Measurements from ENCODE around the gene DRGX.

The DRGX gene

GRCh38 chr10:49333192-49333591, 62.7 kb downstream of the DRGX start:
- DNase-seq: no peak

DNA sequence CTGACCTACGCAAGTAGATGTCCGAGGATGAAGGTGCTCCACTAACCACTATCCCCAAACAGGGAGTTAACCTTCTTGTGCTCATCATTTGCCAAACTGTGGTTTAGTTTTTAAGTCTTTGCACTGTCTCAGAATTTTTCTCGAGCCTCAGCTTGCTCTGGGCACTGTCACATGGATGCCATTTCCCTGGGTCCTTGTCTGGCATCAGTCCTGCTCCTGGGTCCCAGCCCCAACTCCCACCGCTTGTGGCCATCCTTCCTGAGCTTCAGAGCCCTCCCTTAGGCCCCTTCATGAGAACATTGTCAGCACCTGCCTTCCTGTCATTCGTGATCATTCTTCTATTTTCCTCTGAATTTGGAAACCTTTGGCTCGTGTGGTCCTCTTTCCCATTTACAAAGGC, 63.1 kb downstream of the DRGX start:
- DNase-seq: no peak

DNA sequence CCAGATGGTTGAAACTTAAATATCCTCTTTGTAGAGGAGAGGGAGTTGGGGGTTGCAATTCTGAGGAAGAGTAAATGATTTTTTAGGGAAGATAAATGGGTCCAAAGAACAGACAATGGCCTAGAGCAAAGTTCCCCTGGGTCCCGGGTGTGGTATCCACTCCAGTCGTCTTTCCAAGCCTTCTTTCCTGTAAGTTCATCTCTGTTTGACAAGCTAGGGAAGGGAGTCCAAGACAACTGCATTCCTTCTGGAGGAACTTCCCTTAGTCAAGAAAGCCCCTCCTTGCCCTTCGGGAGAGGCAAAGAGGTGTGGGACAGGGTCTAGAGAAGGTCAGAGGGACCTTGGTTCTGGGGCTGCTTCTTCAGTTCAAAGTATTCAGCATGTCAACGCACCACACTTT, 63.6 kb downstream of the DRGX start:
- no peak for DNase-seq

DNA sequence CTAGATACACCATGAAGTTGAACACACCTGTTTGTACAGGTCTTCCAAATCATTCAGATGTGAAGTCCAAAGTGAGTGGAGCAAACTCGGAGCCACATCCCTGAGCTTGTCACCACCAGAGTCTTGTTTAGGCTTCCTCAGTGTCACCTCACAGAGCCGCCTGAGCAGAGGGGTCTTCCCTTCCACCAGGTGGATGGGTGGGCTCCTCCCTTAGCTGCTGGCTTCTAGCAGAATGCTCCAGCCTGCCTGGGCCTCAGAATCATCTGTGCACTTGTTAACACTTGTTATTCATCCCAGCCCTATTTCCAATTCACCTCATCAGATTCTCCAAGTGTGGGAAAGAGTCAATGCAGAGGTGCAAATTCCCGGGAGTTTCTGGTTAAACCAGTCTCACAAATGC, 64.5 kb downstream of the DRGX start:
- no peak for DNase-seq

DNA sequence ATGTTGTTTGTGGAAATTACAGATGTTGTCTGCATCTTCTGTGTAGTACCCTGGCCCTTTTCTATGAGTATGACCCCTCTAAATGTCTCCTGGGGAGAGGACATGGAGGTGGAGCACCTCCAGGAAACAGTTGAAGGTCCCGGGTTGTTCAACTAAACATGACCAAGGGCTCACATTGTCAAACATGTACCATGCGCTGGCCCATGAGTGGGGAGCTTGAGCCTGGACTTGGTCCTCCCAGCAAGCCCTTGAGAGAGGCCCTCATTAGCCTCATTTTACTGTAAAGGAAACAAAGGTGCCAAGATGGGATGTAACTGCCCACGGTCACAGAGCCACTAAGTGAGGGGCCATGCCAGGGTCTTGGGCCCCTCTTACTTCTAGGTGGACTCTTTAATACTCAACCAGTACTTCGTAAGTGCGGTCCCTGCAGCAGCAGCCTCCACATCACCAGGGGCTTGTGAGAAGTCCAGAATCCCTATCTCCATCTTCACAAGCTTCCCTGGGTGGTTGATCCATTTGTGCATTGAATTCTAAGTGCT, 65.7 kb downstream of the DRGX start:
- no peak for DNase-seq

DNA sequence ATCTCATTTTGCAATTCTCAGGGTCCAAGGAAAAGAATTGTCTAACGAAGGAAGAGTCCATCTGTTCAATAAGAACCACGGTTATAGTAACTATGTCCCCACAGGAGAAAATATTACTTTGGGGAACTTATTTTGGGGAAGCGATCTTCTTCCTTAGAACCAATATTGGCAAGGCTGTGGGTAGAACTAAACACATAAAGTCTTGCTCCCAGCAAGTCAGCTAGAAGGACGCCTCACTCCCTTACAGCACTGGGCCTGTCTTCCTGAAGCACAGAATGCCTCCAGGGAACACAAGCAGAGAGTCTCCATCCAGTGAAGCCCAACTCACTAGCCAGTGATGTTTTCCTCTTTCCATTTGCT, 66.8 kb downstream of the DRGX start:
- no peak for DNase-seq

- no peak for DNase-seq
Observed at GRCh38 chr10:49328401-49329145, 67.3 kb downstream of the DRGX start.

GRCh38 chr10:49327036-49327813, 68.7 kb downstream of the DRGX start:
- DNase-seq: no peak

GRCh38 chr10:49325916-49326783, 69.7 kb downstream of the DRGX start:
- DNase-seq: no peak

GRCh38 chr10:49325131-49325915, 70.6 kb downstream of the DRGX start:
- no peak for DNase-seq

- no peak for DNase-seq
Observed at GRCh38 chr10:49324711-49325110, 71.2 kb downstream of the DRGX start.

- DNase-seq: no peak
Observed at GRCh38 chr10:49323896-49324270, 72.0 kb downstream of the DRGX start.

- no peak for DNase-seq
Observed at GRCh38 chr10:49323171-49323895, 72.6 kb downstream of the DRGX start.

GRCh38 chr10:49322371-49323170, 73.3 kb downstream of the DRGX start:
- DNase-seq: no peak

DNA sequence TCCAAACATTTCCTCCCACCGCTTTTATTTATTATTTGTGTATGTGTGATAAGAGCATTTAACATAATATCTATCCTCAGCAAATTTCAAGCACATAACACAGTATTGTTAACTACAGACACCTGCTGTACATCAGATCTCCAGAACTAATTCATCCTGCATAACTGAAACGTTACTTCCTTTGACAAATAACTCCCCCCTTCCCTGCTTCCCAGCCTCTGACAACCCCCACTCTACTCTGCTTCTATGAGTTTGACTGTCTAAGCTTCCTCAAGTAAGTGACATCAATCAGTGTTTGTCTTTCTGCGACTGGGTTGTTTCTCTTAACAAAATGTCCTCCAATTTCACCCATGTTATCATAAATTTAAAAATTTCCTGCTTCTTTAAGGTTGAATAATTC, 74.9 kb downstream of the DRGX start:
- DNase-seq: no peak

DNA sequence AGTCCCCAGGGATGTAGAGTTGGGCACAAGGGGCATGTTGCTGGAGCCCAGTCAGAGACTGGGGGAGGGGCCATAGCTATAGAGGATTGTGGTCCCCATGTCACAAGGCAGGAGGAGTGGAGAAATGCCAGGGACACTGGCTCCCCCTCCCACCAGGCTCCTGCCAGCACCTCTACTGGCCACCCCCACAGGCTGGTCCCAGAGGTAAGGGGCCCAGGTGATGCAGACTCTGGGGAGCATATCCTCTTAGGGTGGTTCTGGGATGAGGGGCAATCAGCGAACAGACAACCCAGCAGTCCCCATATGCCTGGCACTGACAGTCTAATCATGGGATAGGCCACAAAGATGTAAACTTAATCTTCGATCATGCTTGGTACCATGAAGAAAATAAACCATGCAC, 75.7 kb downstream of the DRGX start:
- no peak for DNase-seq

- no peak for DNase-seq
Observed at GRCh38 chr10:49319206-49319605, 76.7 kb downstream of the DRGX start.

DNA sequence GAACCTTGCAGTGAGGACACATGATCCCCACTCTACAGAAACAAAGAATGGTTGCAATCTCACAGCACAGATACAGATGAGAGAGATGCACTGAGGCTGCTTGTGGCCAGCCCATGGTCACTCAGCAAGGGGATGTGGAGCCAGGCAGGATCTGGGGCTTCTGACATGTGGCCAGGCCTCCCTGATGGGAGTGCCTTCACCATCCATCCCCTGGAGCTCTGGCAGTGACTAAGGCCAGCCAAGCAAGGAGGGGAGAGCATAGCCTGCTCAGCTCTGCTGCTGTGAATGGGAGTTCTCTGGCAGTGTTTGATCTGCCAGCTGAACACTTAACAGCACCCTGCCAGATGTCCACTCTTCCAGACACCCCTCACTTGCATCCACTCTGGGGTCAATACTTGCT, 77.1 kb downstream of the DRGX start:
- no peak for DNase-seq

GRCh38 chr10:49318028-49318427, 77.9 kb downstream of the DRGX start:
- no peak for DNase-seq

GRCh38 chr10:49314806-49315205, 81.1 kb downstream of the DRGX start:
- no peak for DNase-seq

Measured in NCI-H1930 (cell line).